DND-41 (cell line): ENCODE data around the gene UBE3B.

Experiments used
- ATAC-seq: fragments of 200-7000 bp; cut with Tn5 transposase; 3 replicates; pipeline ENCODE4 v1.9.1; 2021; ENCODE audit warnings: low read depth; ENCODE audit not compliant: insufficient read depth
- DNase-seq: peaks from one replicate; pipeline ENCODE4 v3.0.0-alpha.2; 2020
- H2AFZ ChIP-seq: 2 replicates; pipeline ENCODE4 v1.6.0; 2012; ENCODE audit warnings: low read depth, low read length
- H3K27ac ChIP-seq: 2 replicates; pipeline ENCODE4 v1.5.1; 2012; ENCODE audit warnings: low read length, inconsistent platforms
- H3K27me3 ChIP-seq: fragments of 200-600 bp; sonication (generic); 2 replicates; pipeline ENCODE4 v1.6.0; 2012; ENCODE audit warnings: low read length, mild to moderate bottlenecking, inconsistent platforms; ENCODE audit not compliant: insufficient read depth, poor library complexity
- H3K36me3 ChIP-seq: 2 replicates; pipeline ENCODE4 v1.5.1; 2012; ENCODE audit warnings: low read length, inconsistent platforms; ENCODE audit not compliant: insufficient read depth
- H3K4me1 ChIP-seq: 2 replicates; pipeline ENCODE4 v1.5.1; 2012; ENCODE audit warnings: mild to moderate bottlenecking, low read length; ENCODE audit not compliant: insufficient read depth
- H3K4me2 ChIP-seq: 2 replicates; pipeline ENCODE4 v1.6.0; 2012; ENCODE audit warnings: mild to moderate bottlenecking, moderate library complexity, low read length, inconsistent platforms; ENCODE audit not compliant: insufficient read depth
- H3K4me3 ChIP-seq, 2 experiments: fragments of 200-600 bp in 1 of 2; shearing (Covaris generic) in 1 of 2; 2 replicates each; pipeline ENCODE4 v1.5.1; 2012 to 2016; ENCODE audit warnings: inconsistent platforms in 2 of 2, low read length in 2 of 2, mild to moderate bottlenecking in 2 of 2, low read depth in 1 of 2, moderate library complexity in 1 of 2
- H3K79me2 ChIP-seq: 2 replicates; pipeline ENCODE4 v1.6.0; 2012; ENCODE audit warnings: low read length, inconsistent platforms; ENCODE audit not compliant: insufficient read depth
- H3K9ac ChIP-seq: 2 replicates; pipeline ENCODE4 v1.6.0; 2012; ENCODE audit warnings: low read depth, mild to moderate bottlenecking, inconsistent platforms, low read length, moderate library complexity
- H3K9me3 ChIP-seq: 2 replicates; pipeline ENCODE4 v1.5.1; 2012; ENCODE audit warnings: low read length, moderate library complexity, mild to moderate bottlenecking, inconsistent platforms; ENCODE audit not compliant: insufficient read depth, severe bottlenecking
- H4K20me1 ChIP-seq: 2 replicates; pipeline ENCODE4 v1.6.0; 2012; ENCODE audit warnings: low read length; ENCODE audit not compliant: insufficient read depth
- CTCF ChIP-seq: IDR thresholded peaks from 2 replicates; pipeline ENCODE4 v1.5.1; 2012; ENCODE audit warnings: borderline replicate concordance, low read length, moderate library complexity, mild to moderate bottlenecking; ENCODE audit not compliant: poor library complexity, severe bottlenecking; ENCODE audit errors: extremely low read depth
- EZH2 ChIP-seq: IDR thresholded peaks from 3 replicates; pipeline ENCODE4 v1.6.1; 2012; ENCODE audit warnings: borderline replicate concordance, low read depth, mild to moderate bottlenecking, moderate library complexity, low read length, inconsistent platforms; ENCODE audit not compliant: severe bottlenecking

The UBE3B gene

GRCh38 chr12:109519787-109520186 is 42.4 kb downstream of the UBE3B start:
- no peak for DNase-seq
- no peaks in the 10 kb centered on the region for H3K79me2 ChIP-seq
- no peak overlapping the region for H3K4me2 ChIP-seq
- no peak overlapping the region for H2AFZ ChIP-seq
- H3K9me3 ChIP-seq = no peaks in the 10 kb centered on the region
- no peaks in the 10 kb centered on the region for H4K20me1 ChIP-seq
- no peak overlapping the region for H3K27ac ChIP-seq
- TF ChIP-seq EZH2 (no peak), CTCF (no peak)
- H3K4me3 ChIP-seq = no peak overlapping the region
- H3K4me1 ChIP-seq = no peaks in the 10 kb centered on the region
- H3K27me3 ChIP-seq = no peaks in the 10 kb centered on the region
- peaks cover 84% of the 10 kb centered on the region for H3K36me3 ChIP-seq
- no peak for ATAC-seq
- H3K9ac ChIP-seq = no peak overlapping the region

GRCh38 chr12:109521831-109522230 is 44.4 kb downstream of the UBE3B start:
- Histone ChIP-seq H3K9me3 (no peaks in the 10 kb centered on the region), H3K27me3 (no peaks in the 10 kb centered on the region), H4K20me1 (no peaks in the 10 kb centered on the region), H2AFZ (no peak overlapping the region), H3K4me3 (no peak overlapping the region), H3K79me2 (no peaks in the 10 kb centered on the region), H3K36me3 (peaks cover 85% of the 10 kb centered on the region), H3K27ac (no peak overlapping the region), H3K9ac (no peak overlapping the region), H3K4me2 (no peak overlapping the region), H3K4me1 (no peaks in the 10 kb centered on the region)
- TF ChIP-seq CTCF (no peak), EZH2 (no peak)
- ATAC-seq (no peak), DNase-seq (no peak)

- DNase-seq (no peak), ATAC-seq (no peak)
- H2AFZ ChIP-seq = no peak overlapping the region
Observed at GRCh38 chr12:109523071-109523470, 45.6 kb downstream of the UBE3B start.

More at GRCh38 chr12:109523071-109523470, 45.6 kb downstream of the UBE3B start:
- Histone ChIP-seq H4K20me1 (no peaks in the 10 kb centered on the region), H3K79me2 (no peaks in the 10 kb centered on the region), H3K4me1 (no peaks in the 10 kb centered on the region), H3K4me2 (no peak overlapping the region), H3K36me3 (peaks cover 80% of the 10 kb centered on the region), H3K9me3 (no peaks in the 10 kb centered on the region), H3K27ac (no peak overlapping the region), H3K27me3 (no peaks in the 10 kb centered on the region), H3K4me3 (no peak overlapping the region), H3K9ac (no peak overlapping the region)
- TF ChIP-seq EZH2 (no peak), CTCF (no peak)
